Activated T-helper 2 cell treated with anti-CD3 and anti-CD28 coated beads, Interferon-gamma antibody, Interleukin-2, Interleukin-4, amounts not matched to agents 10 μg/mL and 5 μg/mL and 100 μg/mL, durations not matched to agents 14 hours and 24 hours and 36 hours (primary cell): ENCODE data around the gene MRPS33. TPM values are rescaled to one million over a fixed set of nuclear protein-coding genes. Genes with fewer than 3 reads are reported as not detected.
"Not testable (repeated sequence)": the region's sequence is repeated elsewhere in the genome, so short reads cannot be mapped to it uniquely, and the experiment has no call there.

Source experiments
- DNase-seq: peaks from one replicate; pipeline ENCODE4 v3.0.0; 2021; ENCODE audit warnings: low spot score
- H3K27ac Mint-ChIP-seq: one replicate; pipeline ENCODE4 v1.8.0; 2021; ENCODE audit warnings: mixed read lengths
- H3K27me3 Mint-ChIP-seq: one replicate; pipeline ENCODE4 v1.8.0; 2021; ENCODE audit warnings: low read depth, mixed read lengths
- H3K36me3 Mint-ChIP-seq: one replicate; pipeline ENCODE4 v1.8.0; 2021; ENCODE audit warnings: low read depth, mixed read lengths
- H3K4me1 Mint-ChIP-seq: one replicate; pipeline ENCODE4 v1.8.0; 2021; ENCODE audit warnings: low read depth, mixed read lengths
- H3K4me3 Mint-ChIP-seq: one replicate; pipeline ENCODE4 v1.8.0; 2021; ENCODE audit warnings: low read depth, mild to moderate bottlenecking, moderate library complexity, mixed read lengths
- H3K9me3 Mint-ChIP-seq: one replicate; pipeline ENCODE4 v1.8.0; 2021; ENCODE audit warnings: mixed read lengths
- intact Hi-C: fragments of 100-400 bp; cut with micrococcal nuclease; formaldehyde crosslinking; loops from one replicate; pipeline ENCODE4 v1.15.1; 2023
- total RNA-seq: library from RNA; stranded (reverse); gene quantifications from 2 replicates; pipeline ENCODE4 v1.2.3, GENCODE V29; 2022

Gene MRPS33
- total RNA-seq, 1 donor from 2014 or later, result 70.0 TPM

- no peak overlapping the region for H3K27ac Mint-ChIP-seq
- H3K9me3 Mint-ChIP-seq, result no peaks in the 10 kb centered on the region
- H3K36me3 Mint-ChIP-seq, result no peaks in the 10 kb centered on the region
- no peak overlapping the region for H3K4me3 Mint-ChIP-seq
- no peaks in the 10 kb centered on the region for H3K4me1 Mint-ChIP-seq
- intact Hi-C loops, result no loop called here
- no peak for DNase-seq
- H3K27me3 Mint-ChIP-seq, result peaks cover 9% of the 10 kb centered on the region
Measured at GRCh38 chr7:140966561-140967233, 48.1 kb downstream of the MRPS33 start.

GRCh38 chr7:140961117-140961516, 53.6 kb downstream of the MRPS33 start:
- intact Hi-C loops, result no loop called here
- Mint-ChIP-seq H3K4me1 (no peaks in the 10 kb centered on the region), H3K27ac (no peak overlapping the region), H3K9me3 (no peaks in the 10 kb centered on the region), H3K27me3 (peaks cover 4% of the 10 kb centered on the region), H3K36me3 (no peaks in the 10 kb centered on the region), H3K4me3 (no peak overlapping the region)
- DNase-seq, result no peak

GRCh38 chr7:140956997-140957396, 57.8 kb downstream of the MRPS33 start:
- not testable (repeated sequence) for H3K36me3 Mint-ChIP-seq, H3K4me1 Mint-ChIP-seq

More at GRCh38 chr7:140956997-140957396, 57.8 kb downstream of the MRPS33 start:
- H3K9me3 Mint-ChIP-seq, H3K27ac Mint-ChIP-seq, H3K27me3 Mint-ChIP-seq, H3K4me3 Mint-ChIP-seq, DNase-seq, intact Hi-C loops: not testable (repeated sequence)

Other genes with a start within 250 kb of the MRPS33 start
- 25.6 and 25.7 TPM in 2 replicates for gene BRAF, start 90.0 kb downstream of the MRPS33 start, total RNA-seq
- gene TMEM178B, start 59.1 kb upstream of the MRPS33 start, total RNA-seq, result 0.30 and 0.41 TPM in 2 replicates